Dermis microvascular lymphatic vessel endothelial cell (primary cell): Measurements from ENCODE around the gene KIRREL3. TPM values are rescaled to one million over a fixed set of nuclear protein-coding genes. Genes with fewer than 3 reads are reported as not detected.

ENCODE experiments used
- DNase-seq, 2 donors: peaks; one replicate each; pipeline versions ENCODE4 v3.0.0 to v3.0.0-alpha.2; 2010; ENCODE audit warnings: low read depth in 2 of 2
- total RNA-seq: library from RNA; depleted of rRNA; stranded (reverse); fragments of >200 nt; gene quantifications from 2 replicates; pipeline ENCODE4 v1.2.1, GENCODE V29; 2014

KIRREL3 gene
- total RNA-seq, 1 donor from 2014 or later = not detected

- DNase-seq = no peak
Measured at GRCh38 chr11:126489836-126490660, 510.5 kb downstream of the KIRREL3 start.

GRCh38 chr11:126488591-126489370, 511.8 kb downstream of the KIRREL3 start:
- no peak for DNase-seq

GRCh38 chr11:126487711-126488110, 512.9 kb downstream of the KIRREL3 start:
- DNase-seq = no peak

- no peak for DNase-seq
Measured at GRCh38 chr11:126485986-126486635, 514.5 kb downstream of the KIRREL3 start.

- DNase-seq = peak in 1 of 2 donors; percentile 15
Measured at GRCh38 chr11:126485021-126485792, 515.4 kb downstream of the KIRREL3 start.

GRCh38 chr11:126484266-126484665, 516.3 kb downstream of the KIRREL3 start:
- no peak for DNase-seq

- DNase-seq = no peak
Measured at GRCh38 chr11:126483621-126484195, 516.9 kb downstream of the KIRREL3 start.

- no peak for DNase-seq
Measured at GRCh38 chr11:126482586-126483108, 517.9 kb downstream of the KIRREL3 start.

GRCh38 chr11:126481303-126481680, 519.3 kb downstream of the KIRREL3 start:
- DNase-seq = no peak

GRCh38 chr11:126480410-126481302, 519.9 kb downstream of the KIRREL3 start:
- DNase-seq = peak; percentile 69 to 79

- DNase-seq = no peak
Measured at GRCh38 chr11:126480015-126480409, 520.6 kb downstream of the KIRREL3 start.

- no peak for DNase-seq
Measured at GRCh38 chr11:126479178-126479930, 521.2 kb downstream of the KIRREL3 start.

GRCh38 chr11:126478466-126478865, 522.1 kb downstream of the KIRREL3 start:
- no peak for DNase-seq

GRCh38 chr11:126477535-126478305, 522.9 kb downstream of the KIRREL3 start:
- DNase-seq = no peak

- no peak for DNase-seq
Measured at GRCh38 chr11:126476977-126477376, 523.6 kb downstream of the KIRREL3 start.

- DNase-seq = no peak
Measured at GRCh38 chr11:126476266-126476924, 524.2 kb downstream of the KIRREL3 start.
